Measurements from ENCODE around the gene NQO2. TPM values are rescaled to one million over a fixed set of nuclear protein-coding genes. Genes with fewer than 3 reads are reported as not detected.

Gene NQO2
- total RNA-seq, 1 donor from 2014 or later = 19.1 TPM

GRCh38 chr6:2956930-2957685 is 42.6 kb upstream of the NQO2 start:
- H3K4me3 Mint-ChIP-seq = no peak overlapping the region
- peaks cover 3% of the 10 kb centered on the region for H3K36me3 Mint-ChIP-seq
- H3K4me1 Mint-ChIP-seq (ENCODE audit: unreplicated experiment) = peaks cover 28% of the 10 kb centered on the region
- TF ChIP-seq CTCF (conservative IDR thresholded peaks at IDR 0.05) = no peak
- H3K27ac Mint-ChIP-seq = no peak overlapping the region
- no peaks in the 10 kb centered on the region for H3K9me3 Mint-ChIP-seq
- DNase-seq (ENCODE audit: extremely low spot score, unreplicated experiment) = no peak
- H3K27me3 Mint-ChIP-seq = no peaks in the 10 kb centered on the region

GRCh38 chr6:2957696-2958330 is 41.9 kb upstream of the NQO2 start:
- H3K4me1 Mint-ChIP-seq (ENCODE audit: unreplicated experiment) = peaks cover 27% of the 10 kb centered on the region
- no peak for DNase-seq (ENCODE audit: extremely low spot score, unreplicated experiment)
- H3K4me3 Mint-ChIP-seq = no peak overlapping the region
- H3K9me3 Mint-ChIP-seq = no peaks in the 10 kb centered on the region
- no peak overlapping the region for H3K27ac Mint-ChIP-seq
- TF ChIP-seq CTCF (conservative IDR thresholded peaks at IDR 0.05) = no peak
- no peaks in the 10 kb centered on the region for H3K27me3 Mint-ChIP-seq
- H3K36me3 Mint-ChIP-seq = no peaks in the 10 kb centered on the region

- Mint-ChIP-seq H3K36me3 (no peaks in the 10 kb centered on the region), H3K9me3 (no peaks in the 10 kb centered on the region), H3K27me3 (no peaks in the 10 kb centered on the region), H3K4me3 (no peak overlapping the region), H3K4me1 (ENCODE audit: unreplicated experiment) (peaks cover 25% of the 10 kb centered on the region), H3K27ac (no peak overlapping the region)
- no peak for DNase-seq (ENCODE audit: extremely low spot score, unreplicated experiment)
- no peak for TF ChIP-seq CTCF (conservative IDR thresholded peaks at IDR 0.05)
Measured at GRCh38 chr6:2958331-2958711, 41.4 kb upstream of the NQO2 start.

- Mint-ChIP-seq H3K4me3 (no peak overlapping the region), H3K27ac (no peak overlapping the region), H3K36me3 (no peaks in the 10 kb centered on the region), H3K4me1 (ENCODE audit: unreplicated experiment) (peaks cover 25% of the 10 kb centered on the region), H3K9me3 (no peaks in the 10 kb centered on the region), H3K27me3 (no peaks in the 10 kb centered on the region)
- DNase-seq (ENCODE audit: extremely low spot score, unreplicated experiment) = no peak
- no peak for TF ChIP-seq CTCF (conservative IDR thresholded peaks at IDR 0.05)
Measured at GRCh38 chr6:2958776-2959175, 40.9 kb upstream of the NQO2 start.

GRCh38 chr6:2959909-2960719 is 39.6 kb upstream of the NQO2 start:
- Mint-ChIP-seq H3K27ac (peak overlapping the region; percentile 15), H3K4me3 (no peak overlapping the region), H3K4me1 (ENCODE audit: unreplicated experiment) (peaks cover 25% of the 10 kb centered on the region), H3K9me3 (no peaks in the 10 kb centered on the region), H3K36me3 (no peaks in the 10 kb centered on the region), H3K27me3 (no peaks in the 10 kb centered on the region)
- TF ChIP-seq CTCF (conservative IDR thresholded peaks at IDR 0.05) = no peak
- DNase-seq (ENCODE audit: extremely low spot score, unreplicated experiment) = no peak

Measured in type B pancreatic cell (in vitro differentiated cells).